Smooth muscle cell (in vitro differentiated cells): ENCODE data around the gene TMEM218. TPM values are rescaled to one million over a fixed set of nuclear protein-coding genes. Genes with fewer than 3 reads are reported as not detected.

Source experiments
- DNase-seq: peaks from one replicate; lab custom pipeline; 2025; ENCODE audit not compliant: unreplicated experiment; lab: John Stamatoyannopoulos, UW
- H2AFZ ChIP-seq: fragments of 200-600 bp; sonication (generic); 2 replicates; pipeline ENCODE4 v1.6.0; 2016; ENCODE audit warnings: antibody characterized with exemption, low read depth, mild to moderate bottlenecking
- H3F3A ChIP-seq: fragments of 200-600 bp; sonication (generic); 2 replicates; pipeline ENCODE4 v1.6.0; 2017; ENCODE audit warnings: antibody characterized with exemption, low read depth
- H3K27ac ChIP-seq: fragments of 200-600 bp; sonication (generic); 2 replicates; pipeline ENCODE4 v1.5.1; 2016; ENCODE audit warnings: low read depth, mild to moderate bottlenecking
- H3K27me3 ChIP-seq: fragments of 200-600 bp; sonication (generic); 2 replicates; pipeline ENCODE4 v1.6.1; 2016; ENCODE audit warnings: low read depth, mild to moderate bottlenecking
- H3K36me3 ChIP-seq: fragments of 200-600 bp; sonication (generic); 2 replicates; pipeline ENCODE4 v1.5.1; 2016; ENCODE audit warnings: low read depth
- H3K4me1 ChIP-seq: fragments of 200-600 bp; sonication (generic); 2 replicates; pipeline ENCODE4 v1.5.1; 2016; ENCODE audit warnings: low read depth
- H3K4me2 ChIP-seq: fragments of 200-600 bp; sonication (generic); 2 replicates; pipeline ENCODE4 v1.6.0; 2016; ENCODE audit warnings: mild to moderate bottlenecking
- H3K4me3 ChIP-seq: fragments of 200-600 bp; sonication (generic); 2 replicates; pipeline ENCODE4 v1.5.1; 2016; ENCODE audit warnings: mild to moderate bottlenecking
- H3K79me2 ChIP-seq: fragments of 200-600 bp; sonication (generic); 2 replicates; pipeline ENCODE4 v1.6.0; 2016; ENCODE audit warnings: low read depth, mild to moderate bottlenecking
- H3K9ac ChIP-seq: fragments of 200-600 bp; sonication (generic); 2 replicates; pipeline ENCODE4 v1.6.0; 2016; ENCODE audit warnings: low read depth
- H3K9me3 ChIP-seq: fragments of 200-600 bp; sonication (generic); replicated peaks from 2 replicates; pipeline ENCODE4 v1.5.1; 2016; ENCODE audit warnings: low read depth
- H4K20me1 ChIP-seq: fragments of 200-600 bp; sonication (generic); 2 replicates; pipeline ENCODE4 v1.6.0; 2016; ENCODE audit warnings: low read depth
- CTCF ChIP-seq: fragments of 200-600 bp; sonication (generic); IDR thresholded peaks from 2 replicates; pipeline ENCODE4 v1.5.1; 2017; ENCODE audit warnings: borderline replicate concordance, mild to moderate bottlenecking, antibody characterized with exemption; ENCODE audit not compliant: insufficient read depth, poor library complexity, severe bottlenecking
- WGBS: methylation state at CpG from one replicate; pipeline ENCODE4 v1.1.7; 2016; ENCODE audit warnings: low lambda C conversion rate; 5-methylcytosine and 5-hydroxymethylcytosine counted together
- polyA plus RNA-seq: library from polyadenylated mRNA; unstranded; fragments of >200 nt; fragmentation: Nextera tagmentation; extraction: Ambion mirVana; gene quantifications from 2 replicates; pipeline ENCODE4 v1.2.1, GENCODE V29; 2016
- total RNA-seq: library from RNA; depleted of rRNA; stranded (reverse); fragments of >200 nt; gene quantifications from 2 replicates; pipeline ENCODE4 v1.2.3, GENCODE V29; 2014

The TMEM218 gene
- total and polyA plus RNA-seq, 2 experiments from 2014 or later: 22.1 to 30.7 TPM

- WGBS: 88% methylated on average over 4 of the region's 4 CpGs
- no peak overlapping the region for H3K4me2 ChIP-seq
- H3F3A ChIP-seq: no peaks in the 10 kb centered on the region
- no peaks in the 10 kb centered on the region for H3K79me2 ChIP-seq
- H4K20me1 ChIP-seq: no peaks in the 10 kb centered on the region
- H3K4me3 ChIP-seq: no peak overlapping the region
- DNase-seq: no peak
- no peak overlapping the region for H3K9ac ChIP-seq
- peaks cover 9% of the 10 kb centered on the region for H3K27me3 ChIP-seq
- H2AFZ ChIP-seq: no peak overlapping the region
- no peaks in the 10 kb centered on the region for H3K4me1 ChIP-seq
- H3K9me3 ChIP-seq: no peaks in the 10 kb centered on the region
- no peaks in the 10 kb centered on the region for H3K36me3 ChIP-seq
- no peak overlapping the region for H3K27ac ChIP-seq
- no peak for TF ChIP-seq CTCF
Measured at GRCh38 chr11:125117429-125117828, 6.0 kb upstream of the TMEM218 start.

GRCh38 chr11:125114518-125114917 is 3.1 kb upstream of the TMEM218 start:
- TF ChIP-seq CTCF: no peak
- no peaks in the 10 kb centered on the region for H3K9me3 ChIP-seq
- H3K4me1 ChIP-seq: peaks cover 4% of the 10 kb centered on the region
- no peaks in the 10 kb centered on the region for H3F3A ChIP-seq
- WGBS: 43% methylated on average over 8 of the region's 8 CpGs
- no peaks in the 10 kb centered on the region for H3K36me3 ChIP-seq
- no peak overlapping the region for H3K9ac ChIP-seq
- no peak overlapping the region for H3K4me3 ChIP-seq
- H3K27ac ChIP-seq: no peak overlapping the region
- H3K79me2 ChIP-seq: peaks cover 9% of the 10 kb centered on the region
- H2AFZ ChIP-seq: no peak overlapping the region
- H3K4me2 ChIP-seq: no peak overlapping the region
- no peak for DNase-seq
- peaks cover 9% of the 10 kb centered on the region for H3K27me3 ChIP-seq
- H4K20me1 ChIP-seq: no peaks in the 10 kb centered on the region

GRCh38 chr11:125112208-125112604 is 780 bp upstream of the TMEM218 start:
- 82% methylated on average over 9 of the region's 9 CpGs for WGBS
- Histone ChIP-seq H3K4me2 (peak overlapping the region; percentile 78), H3K36me3 (no peaks in the 10 kb centered on the region), H3K79me2 (peaks cover 9% of the 10 kb centered on the region), H4K20me1 (no peaks in the 10 kb centered on the region), H3K4me3 (peak overlapping the region; percentile 39), H3K27me3 (peaks cover 6% of the 10 kb centered on the region), H2AFZ (peak overlapping the region; percentile 88), H3K4me1 (peaks cover 4% of the 10 kb centered on the region), H3F3A (no peaks in the 10 kb centered on the region), H3K9me3 (no peaks in the 10 kb centered on the region), H3K9ac (no peak overlapping the region), H3K27ac (no peak overlapping the region)
- no peak for TF ChIP-seq CTCF
- no peak for DNase-seq

GRCh38 chr11:125111001-125111342 is 454 bp downstream of the TMEM218 start:
- TF ChIP-seq CTCF: no peak
- H3K27ac ChIP-seq: peak overlapping the region; percentile 14
- H3K9me3 ChIP-seq: no peaks in the 10 kb centered on the region
- H3K79me2 ChIP-seq: peaks cover 9% of the 10 kb centered on the region
- H3K36me3 ChIP-seq: no peaks in the 10 kb centered on the region
- peaks cover 4% of the 10 kb centered on the region for H3K4me1 ChIP-seq
- peak overlapping the region; percentile 95 for H2AFZ ChIP-seq
- H3K27me3 ChIP-seq: no peaks in the 10 kb centered on the region
- DNase-seq: no peak
- H4K20me1 ChIP-seq: no peaks in the 10 kb centered on the region
- H3K4me3 ChIP-seq: peak overlapping the region; percentile 74
- peak overlapping the region; percentile 56 for H3K9ac ChIP-seq
- peak overlapping the region; percentile 92 for H3K4me2 ChIP-seq
- H3F3A ChIP-seq: no peaks in the 10 kb centered on the region
- WGBS: 1% methylated on average over 9 of the region's 9 CpGs
